Immature natural killer cell (primary cell): ENCODE measurements around the gene TMEM107. TPM values are rescaled to one million over a fixed set of nuclear protein-coding genes. Genes with fewer than 3 reads are reported as not detected.
A peak's percentile ranks its signal among the peaks of the same experiment; 100 is the strongest.
"Not testable (repeated sequence)": the region's sequence is repeated elsewhere in the genome, so short reads cannot be mapped to it uniquely, and the experiment has no call there.

ENCODE experiments used
- DNase-seq, 3 donors: peaks; one replicate each; pipeline ENCODE4 v3.0.0; 2022; ENCODE audit warnings: mixed read lengths in 1 of 3
- H3K27ac Mint-ChIP-seq, 6 donors: one replicate each; pipeline ENCODE4 v1.8.0; 2020; ENCODE audit warnings: mixed read lengths in 6 of 6, mild to moderate bottlenecking in 5 of 6, inconsistent platforms in 4 of 6, moderate library complexity in 3 of 6
- H3K27me3 Mint-ChIP-seq, 3 donors: one replicate each; pipeline ENCODE4 v1.8.0; 2020 to 2021; ENCODE audit warnings: low read depth in 3 of 3, mild to moderate bottlenecking in 3 of 3, mixed read lengths in 3 of 3, moderate library complexity in 3 of 3, inconsistent platforms in 1 of 3
- H3K36me3 Mint-ChIP-seq, 3 donors: one replicate each; pipeline ENCODE4 v1.8.0; 2020; ENCODE audit warnings: mixed read lengths in 3 of 3, inconsistent platforms in 2 of 3, mild to moderate bottlenecking in 2 of 3
- H3K4me1 Mint-ChIP-seq, 2 donors: one replicate each; pipeline ENCODE4 v1.8.0; 2020; ENCODE audit warnings: inconsistent platforms in 2 of 2, mild to moderate bottlenecking in 2 of 2, mixed read lengths in 2 of 2, moderate library complexity in 1 of 2
- H3K4me3 Mint-ChIP-seq, 5 donors: one replicate each; pipeline ENCODE4 v1.8.0; 2020; ENCODE audit warnings: mild to moderate bottlenecking in 5 of 5, mixed read lengths in 5 of 5, inconsistent platforms in 3 of 5, moderate library complexity in 3 of 5
- H3K9me3 Mint-ChIP-seq, 6 donors: one replicate each; pipeline ENCODE4 v1.8.0; 2020; ENCODE audit warnings: mild to moderate bottlenecking in 6 of 6, mixed read lengths in 6 of 6, inconsistent platforms in 4 of 6, moderate library complexity in 3 of 6
- polyA plus RNA-seq, 3 donors: library from polyadenylated mRNA; unstranded; fragments of 300-500 nt; fragmentation: Illumina TruSeq; gene quantifications; one replicate each; pipeline ENCODE4 v1.2.3, GENCODE V29; 2021

Gene TMEM107
- polyA plus RNA-seq, 3 donors from 2014 or later = 53.3 to 69.3 (median 64.0) TPM

DNA sequence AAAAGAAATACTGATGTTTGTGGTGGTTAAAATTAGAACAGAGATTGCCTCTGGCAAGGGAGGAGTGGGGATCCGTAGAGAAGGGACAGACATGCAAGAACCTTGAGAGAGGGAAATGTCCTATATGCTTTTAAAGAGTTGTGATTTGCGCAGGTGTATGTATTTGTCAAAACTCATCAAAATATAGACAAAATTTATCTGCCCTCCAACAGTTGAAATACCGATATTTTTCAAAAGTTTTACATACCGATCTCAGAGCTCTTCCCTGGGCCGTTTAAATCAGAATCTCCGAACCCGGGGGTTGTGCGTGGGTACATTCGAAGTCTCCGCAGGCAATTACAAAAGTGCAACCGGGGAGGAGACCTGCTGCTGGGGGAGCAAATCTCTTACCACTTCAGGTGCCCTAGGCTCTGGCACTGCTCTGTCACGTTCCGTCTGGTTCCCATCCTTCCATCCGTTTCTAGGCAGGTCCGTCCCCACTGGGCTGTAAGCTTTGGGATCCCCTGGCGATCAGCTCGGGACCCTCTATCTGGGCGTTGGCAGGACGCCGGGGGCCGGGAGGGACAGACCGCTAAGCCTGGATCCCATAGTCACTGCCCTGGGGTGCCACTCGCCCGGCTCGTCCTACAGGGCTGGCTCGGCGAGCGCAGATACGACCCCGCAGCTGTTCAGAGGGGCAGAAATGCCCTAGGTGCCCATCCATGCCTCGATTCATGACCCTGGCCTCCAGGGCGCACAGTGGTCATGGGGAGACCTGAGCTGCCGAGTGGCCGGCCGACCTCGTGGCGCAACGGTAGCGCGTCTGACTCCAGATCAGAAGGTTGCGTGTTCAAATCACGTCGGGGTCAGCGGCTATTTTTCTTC lies 9.6 kb upstream of the TMEM107 start:
- Mint-ChIP-seq H3K36me3 (no peaks in the 10 kb centered on the region), H3K4me1 (peaks cover 10 to 14% of the 10 kb centered on the region in 2 donors)

DNA sequence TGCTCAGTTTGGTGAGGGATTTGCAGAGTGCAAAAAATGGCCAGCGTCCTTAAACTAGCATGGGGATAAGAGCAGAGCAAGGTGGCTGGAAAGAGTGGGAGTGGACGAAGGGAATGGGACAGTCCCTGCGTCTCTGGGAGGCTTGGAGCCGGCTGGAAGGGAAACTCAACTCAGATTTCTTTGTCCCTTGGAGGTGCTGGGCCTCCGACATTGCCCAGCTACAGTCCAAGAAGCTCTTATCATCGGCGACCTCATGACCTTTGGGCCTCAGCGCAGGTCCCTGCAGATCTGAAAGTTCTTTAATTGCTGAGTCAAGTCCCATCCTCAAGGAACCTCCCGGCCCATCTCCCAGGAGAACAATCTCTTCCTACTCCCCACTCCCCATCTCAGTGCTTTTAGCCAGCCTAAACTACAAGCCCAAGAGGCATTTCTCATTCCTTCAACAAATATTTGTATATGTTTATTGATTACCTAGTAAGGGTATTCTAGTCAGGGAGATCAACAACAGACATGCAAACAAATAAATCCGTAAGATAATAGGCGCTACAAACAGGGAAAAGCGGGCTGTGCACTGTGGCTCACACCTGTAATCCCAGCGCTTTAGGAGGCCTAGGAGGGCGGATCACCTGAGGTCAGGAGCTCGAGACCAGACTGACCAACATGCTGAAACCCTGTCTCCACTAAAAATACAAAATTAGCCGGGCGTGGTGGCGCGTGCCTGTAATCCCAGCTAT lies 985 bp upstream of the TMEM107 start:
- no peak for DNase-seq
- peaks cover 45 to 53% of the 10 kb centered on the region in 2 donors for H3K4me1 Mint-ChIP-seq
- peak overlapping the region; percentile 91 to 94 (median 93) for H3K4me3 Mint-ChIP-seq
- H3K9me3 Mint-ChIP-seq = no peaks in the 10 kb centered on the region
- peak overlapping the region; percentile 92 to 100 (median 96) for H3K27ac Mint-ChIP-seq
- peaks cover 11 to 17% (median 11%) of the 10 kb centered on the region in 3 donors for H3K27me3 Mint-ChIP-seq
- H3K36me3 Mint-ChIP-seq = no peaks in the 10 kb centered on the region

More for the DNA sequence above, 9.6 kb upstream of the TMEM107 start:
- no peak overlapping the region for H3K4me3 Mint-ChIP-seq
- DNase-seq = peak; percentile 91 to 92 (median 92)
- peaks cover 5 to 14% (median 6%) of the 10 kb centered on the region in 3 donors for H3K27me3 Mint-ChIP-seq
- H3K27ac Mint-ChIP-seq = no peak overlapping the region
- no peaks in the 10 kb centered on the region for H3K9me3 Mint-ChIP-seq

DNA sequence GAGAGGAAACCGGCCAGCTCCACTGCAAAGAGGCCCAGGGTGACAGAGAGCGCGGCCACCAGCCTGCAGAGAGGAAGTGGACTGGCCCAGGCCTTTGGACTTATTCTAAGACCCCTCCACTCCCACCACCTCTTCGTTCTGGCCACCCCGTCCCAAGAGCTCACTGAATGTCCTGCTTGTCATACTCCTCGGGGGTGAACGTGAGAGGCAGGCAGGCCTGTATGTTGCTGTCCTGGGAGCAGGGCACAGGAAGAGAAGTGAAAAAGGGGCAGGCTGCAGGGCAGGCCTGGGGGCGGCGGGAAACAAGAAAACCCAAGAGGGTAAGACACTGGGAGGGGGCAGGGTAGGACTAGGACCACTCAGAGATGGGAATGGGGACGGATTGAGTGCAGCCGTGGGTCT lies 384 bp downstream of the TMEM107 start:
- peaks cover 44 to 55% of the 10 kb centered on the region in 2 donors for H3K4me1 Mint-ChIP-seq

DNA sequence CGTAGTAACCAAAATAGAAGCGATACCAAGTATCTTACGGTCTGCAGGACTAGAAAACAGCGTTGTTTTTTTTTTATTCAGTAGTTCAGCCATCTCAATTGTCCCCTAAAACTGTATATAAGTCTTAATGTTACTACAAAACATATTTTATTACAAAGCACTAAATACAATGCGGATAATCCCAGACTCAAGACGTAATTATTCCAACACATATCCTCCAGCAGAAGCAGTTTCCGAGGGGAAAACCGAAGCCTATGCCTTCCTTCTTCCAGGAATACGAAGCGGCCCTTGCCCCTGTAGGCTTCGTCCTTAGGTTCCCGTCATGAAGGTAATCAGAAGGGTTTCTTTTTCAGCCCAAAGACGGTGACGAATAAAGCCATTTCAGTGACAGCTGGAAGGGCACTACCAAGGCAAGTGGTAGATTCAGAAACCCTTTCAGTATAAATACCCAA lies 2.3 kb downstream of the TMEM107 start:
- no peak for DNase-seq
- Mint-ChIP-seq H3K4me1 (peaks cover 44 to 55% of the 10 kb centered on the region in 2 donors), H3K4me3 (peak overlapping the region; percentile 92 to 93 (median 93)), H3K36me3 (no peaks in the 10 kb centered on the region), H3K27ac (peak overlapping the region; percentile 99 to 100 (median 100)), H3K27me3 (peaks cover 11 to 16% (median 11%) of the 10 kb centered on the region in 3 donors), H3K9me3 (no peaks in the 10 kb centered on the region)

More for the DNA sequence above, 384 bp downstream of the TMEM107 start:
- peak overlapping the region; percentile 91 to 94 (median 93) for H3K4me3 Mint-ChIP-seq
- no peaks in the 10 kb centered on the region for H3K36me3 Mint-ChIP-seq
- H3K9me3 Mint-ChIP-seq = no peaks in the 10 kb centered on the region
- peaks cover 11 to 16% (median 11%) of the 10 kb centered on the region in 3 donors for H3K27me3 Mint-ChIP-seq
- peak overlapping the region; percentile 92 to 100 (median 96) for H3K27ac Mint-ChIP-seq
- no peak for DNase-seq

DNA sequence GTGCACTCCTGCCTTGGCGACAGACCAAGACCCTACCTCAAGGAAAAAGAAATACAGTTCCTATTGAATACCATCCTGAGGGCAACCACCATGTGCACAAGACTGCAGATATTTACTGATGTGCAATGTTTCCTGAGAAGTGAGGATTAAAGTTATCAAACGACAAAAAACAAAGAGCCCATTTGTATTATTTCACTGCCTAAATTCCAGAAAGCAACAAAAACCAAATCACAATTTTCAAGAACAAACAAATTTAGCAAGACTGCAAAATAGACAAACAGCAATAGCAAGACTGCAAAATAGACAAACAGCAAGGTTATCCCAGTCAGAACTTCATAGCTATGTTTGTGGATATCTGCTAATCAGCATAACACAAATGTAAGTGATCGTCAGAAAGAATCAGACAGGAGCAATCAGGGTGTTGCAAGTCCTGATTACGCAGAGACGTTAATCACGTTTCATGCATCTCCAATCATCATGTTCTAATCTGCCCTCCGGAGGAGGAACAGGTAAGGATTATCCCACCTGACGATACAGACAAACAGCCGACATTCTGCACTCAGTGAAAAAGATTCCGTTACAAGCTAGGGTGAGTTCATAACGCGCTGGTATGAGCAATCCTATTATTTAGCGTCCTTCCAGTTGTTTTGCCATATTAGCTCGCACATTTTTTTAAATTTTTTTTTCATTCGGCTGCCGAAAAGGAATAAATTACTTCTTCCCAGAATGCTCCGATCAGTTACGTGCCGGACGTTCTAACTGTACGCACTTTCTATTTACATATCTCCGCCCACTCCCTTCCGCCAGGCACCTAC lies 2.9 kb downstream of the TMEM107 start:
- peak; percentile 87 to 94 (median 94) for DNase-seq
- peak overlapping the region; percentile 99 to 100 (median 100) for H3K27ac Mint-ChIP-seq
- no peaks in the 10 kb centered on the region for H3K9me3 Mint-ChIP-seq
- H3K4me3 Mint-ChIP-seq = peak overlapping the region; percentile 92 to 93 (median 93)
- H3K4me1 Mint-ChIP-seq = peaks cover 44 to 55% of the 10 kb centered on the region in 2 donors
- no peaks in the 10 kb centered on the region for H3K36me3 Mint-ChIP-seq
- peaks cover 11 to 16% (median 11%) of the 10 kb centered on the region in 3 donors for H3K27me3 Mint-ChIP-seq

DNA sequence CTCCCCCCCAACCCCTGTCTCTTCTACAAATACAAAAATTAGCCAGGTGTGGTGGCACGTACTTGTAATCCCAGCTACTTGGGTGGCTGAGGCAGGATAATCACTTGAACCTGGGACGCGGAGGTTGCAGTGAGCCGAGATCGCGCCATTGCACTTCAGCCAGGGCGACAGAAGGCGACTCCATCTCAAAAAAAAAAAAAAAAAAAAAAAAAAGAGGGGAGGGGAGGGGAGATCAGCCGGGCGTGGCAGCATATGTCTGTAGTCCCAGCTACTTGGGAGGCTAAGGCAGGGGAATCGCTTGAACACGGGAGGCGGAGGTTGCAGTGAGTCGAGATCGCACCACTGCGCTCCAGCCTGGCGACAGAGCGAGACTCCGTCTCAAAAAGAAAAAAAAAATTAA lies 6.0 kb downstream of the TMEM107 start:
- H3K27ac Mint-ChIP-seq, H3K9me3 Mint-ChIP-seq, H3K4me3 Mint-ChIP-seq, DNase-seq, H3K36me3 Mint-ChIP-seq: not testable (repeated sequence)
- H3K4me1 Mint-ChIP-seq = peaks cover 24 to 35% of the 10 kb centered on the region in 2 donors
- H3K27me3 Mint-ChIP-seq = peaks cover 5 to 15% (median 11%) of the 10 kb centered on the region in 3 donors

DNA sequence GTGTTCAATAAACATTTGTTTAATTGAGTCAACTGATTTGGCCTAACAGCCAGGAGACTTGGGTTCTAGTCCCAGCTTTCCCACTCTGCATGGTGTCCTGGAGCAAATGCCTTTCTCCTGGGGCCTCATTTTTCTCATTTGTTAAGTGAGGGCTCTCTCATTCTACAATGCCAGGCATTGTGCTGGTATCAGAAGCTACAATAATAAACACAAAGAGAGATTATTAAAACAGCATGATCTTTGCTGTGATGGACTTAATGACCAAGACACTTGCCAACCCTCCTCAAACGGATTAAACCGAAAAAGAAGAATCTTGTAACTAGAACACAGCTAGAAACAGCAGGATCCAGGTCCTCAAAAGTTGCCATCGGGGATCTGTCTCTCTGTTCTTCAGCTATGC lies 8.7 kb downstream of the TMEM107 start:
- H3K36me3 Mint-ChIP-seq = no peaks in the 10 kb centered on the region
- no peak overlapping the region for H3K27ac Mint-ChIP-seq
- H3K4me1 Mint-ChIP-seq = peaks cover 25 to 31% of the 10 kb centered on the region in 2 donors
- peaks cover 9 to 22% (median 14%) of the 10 kb centered on the region in 3 donors for H3K27me3 Mint-ChIP-seq
- no peak for DNase-seq
- H3K9me3 Mint-ChIP-seq = no peaks in the 10 kb centered on the region
- H3K4me3 Mint-ChIP-seq = no peak overlapping the region

DNA sequence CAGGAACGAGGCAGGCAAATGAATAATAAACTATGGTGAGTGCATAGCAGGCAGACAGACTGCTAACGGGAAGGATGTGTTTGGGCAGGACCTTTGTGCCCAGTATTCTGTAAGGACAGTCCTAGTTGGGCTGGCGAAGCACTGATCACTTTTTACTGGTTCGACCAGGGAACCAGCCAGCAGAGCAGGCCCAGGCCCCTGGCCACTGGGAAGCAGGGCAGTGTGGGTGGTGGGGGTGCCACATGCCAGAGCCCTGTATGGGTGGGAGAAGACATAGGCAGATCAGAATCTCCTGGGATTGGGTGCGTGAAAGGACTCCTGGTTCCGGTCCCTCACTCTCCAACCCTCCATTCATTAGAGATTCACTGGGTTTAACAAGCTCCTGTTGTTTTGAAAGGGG lies 9.4 kb downstream of the TMEM107 start:
- Mint-ChIP-seq H3K9me3 (no peaks in the 10 kb centered on the region), H3K27ac (peak overlapping the region in 1 of 6 donors; percentile 9), H3K36me3 (no peaks in the 10 kb centered on the region), H3K4me1 (peaks cover 25 to 29% of the 10 kb centered on the region in 2 donors), H3K4me3 (no peak overlapping the region), H3K27me3 (peaks cover 11 to 26% (median 14%) of the 10 kb centered on the region in 3 donors)
- no peak for DNase-seq

DNA sequence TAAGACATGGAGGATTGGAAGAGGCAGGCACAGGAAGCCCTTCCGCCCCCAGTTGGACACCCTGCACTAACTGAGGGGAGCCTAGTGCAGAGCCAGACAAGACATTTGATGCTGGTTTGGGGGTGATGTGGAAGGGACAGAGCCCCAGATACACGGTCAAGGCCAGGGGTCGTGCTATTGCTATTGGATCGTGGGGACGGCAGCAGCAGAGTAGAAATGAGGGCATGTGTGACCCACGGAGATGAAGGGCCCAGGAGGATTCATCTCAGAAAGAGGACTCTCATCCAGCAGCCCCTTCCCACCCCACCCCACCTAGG lies 11.4 kb downstream of the TMEM107 start:
- H3K36me3 Mint-ChIP-seq = peaks cover 0 to 9% (median 3%) of the 10 kb centered on the region in 3 donors
- H3K9me3 Mint-ChIP-seq = no peaks in the 10 kb centered on the region
- H3K4me3 Mint-ChIP-seq = peak overlapping the region; percentile 80 to 93 (median 86)
- no peak for DNase-seq
- peak overlapping the region in 5 of 6 donors; percentile 97 to 99 (median 98) for H3K27ac Mint-ChIP-seq
- H3K4me1 Mint-ChIP-seq = peaks cover 44 to 48% of the 10 kb centered on the region in 2 donors
- peaks cover 11 to 33% (median 17%) of the 10 kb centered on the region in 3 donors for H3K27me3 Mint-ChIP-seq

DNA sequence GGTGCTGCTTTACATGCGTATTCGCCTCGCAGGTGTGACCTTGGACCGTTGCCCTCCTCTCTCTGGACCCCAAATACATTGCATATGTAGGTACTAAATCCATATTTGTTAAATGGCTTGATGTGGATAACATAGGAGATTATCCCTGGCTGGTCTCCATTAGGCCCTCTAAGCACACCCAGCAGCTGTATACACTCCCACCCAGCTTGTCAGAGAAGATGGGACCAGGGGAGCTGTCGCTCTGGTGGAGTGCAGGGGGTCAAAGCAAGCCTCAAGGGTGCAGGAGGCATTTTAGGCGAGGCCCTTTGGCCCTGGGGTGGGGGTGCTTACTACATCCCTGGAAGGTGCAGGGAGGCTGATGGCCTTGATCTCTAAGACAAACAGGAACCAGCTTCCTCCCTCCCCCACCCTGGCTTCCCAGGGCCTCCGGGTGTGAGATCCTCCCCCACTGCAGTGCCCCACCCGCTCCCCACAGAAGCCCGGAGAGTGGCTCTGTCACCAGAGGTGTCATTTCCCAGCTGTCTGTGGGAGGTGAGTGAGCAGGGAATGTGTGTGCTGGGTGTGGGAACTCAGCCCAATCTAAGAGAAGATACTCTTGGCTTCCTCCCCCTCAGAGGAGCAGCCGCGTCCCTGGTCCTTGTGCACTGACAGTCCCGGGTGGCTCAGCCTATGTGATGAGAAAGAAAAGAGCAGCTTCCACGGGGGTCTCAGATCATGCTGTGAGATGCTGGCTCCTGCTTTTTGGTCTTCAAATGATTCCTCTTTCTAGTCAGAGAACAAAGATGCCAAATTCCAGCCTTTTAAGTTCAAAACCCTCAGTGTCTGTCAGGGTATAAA lies 12.0 kb downstream of the TMEM107 start:
- Mint-ChIP-seq H3K4me3 (peak overlapping the region; percentile 80 to 93 (median 86)), H3K27me3 (peaks cover 11 to 33% (median 17%) of the 10 kb centered on the region in 3 donors), H3K27ac (peak overlapping the region in 5 of 6 donors; percentile 97 to 99 (median 98)), H3K36me3 (peaks cover 0 to 9% (median 3%) of the 10 kb centered on the region in 3 donors), H3K4me1 (peaks cover 45 to 54% of the 10 kb centered on the region in 2 donors), H3K9me3 (no peaks in the 10 kb centered on the region)
- DNase-seq = peak; percentile 80 to 81 (median 80)

DNA sequence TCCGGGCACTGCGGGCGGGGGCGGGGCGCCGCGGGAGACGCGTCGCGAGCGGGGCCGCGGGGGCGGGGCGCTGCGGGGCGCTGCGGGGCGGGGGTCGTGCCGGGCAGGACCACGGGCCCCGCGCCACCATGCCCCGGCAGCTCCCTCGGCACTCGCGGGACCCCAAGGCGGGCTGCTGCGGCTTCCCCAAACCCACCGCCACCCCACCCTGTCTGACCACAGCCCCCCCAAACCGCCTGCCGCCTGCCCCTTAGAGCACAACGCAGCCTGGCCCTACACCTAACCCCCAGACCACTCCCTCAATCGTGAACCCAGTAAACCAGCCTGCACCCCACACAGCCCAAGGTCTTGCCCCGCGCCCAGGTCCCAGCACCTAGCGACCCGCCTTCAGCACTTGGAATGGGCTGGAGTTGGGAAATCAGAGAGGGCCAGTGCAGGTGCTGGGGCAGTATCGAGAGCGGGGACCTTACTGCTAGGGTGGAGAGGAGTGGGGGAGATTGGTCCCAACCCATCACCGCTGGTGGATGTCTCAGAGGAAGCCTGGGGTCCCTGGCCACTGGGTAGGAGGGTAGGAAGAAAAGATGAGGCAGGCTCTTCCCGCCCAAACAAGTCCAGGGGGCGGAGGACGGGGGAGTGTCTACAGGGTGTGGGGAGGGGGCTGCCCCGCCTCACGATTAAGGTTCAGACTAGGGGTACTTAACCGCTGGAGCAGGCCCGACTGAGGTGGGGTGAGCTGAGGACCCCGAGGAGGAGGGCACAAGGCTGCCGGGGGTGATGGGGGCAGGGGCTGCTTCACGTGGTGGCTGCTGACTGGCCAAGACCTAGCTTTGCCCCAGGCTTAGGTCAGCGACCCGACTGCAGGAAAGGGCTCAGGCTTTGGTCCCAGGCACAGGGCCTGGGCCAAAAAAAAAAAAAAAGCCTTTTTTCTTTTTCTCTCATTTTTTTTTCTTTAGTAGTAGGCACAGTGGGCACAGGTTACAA lies 12.9 kb downstream of the TMEM107 start:
- Mint-ChIP-seq H3K36me3 (peaks cover 0 to 13% (median 9%) of the 10 kb centered on the region in 3 donors), H3K9me3 (no peaks in the 10 kb centered on the region), H3K27ac (peak overlapping the region in 5 of 6 donors; percentile 97 to 99 (median 98)), H3K4me3 (peak overlapping the region; percentile 80 to 93 (median 86)), H3K27me3 (peaks cover 11 to 40% (median 21%) of the 10 kb centered on the region in 3 donors), H3K4me1 (peaks cover 52 to 63% of the 10 kb centered on the region in 2 donors)
- peak in 1 of 3 donors; percentile 53 for DNase-seq
